NCI-H1105 treated with DMSO at 0.1 percent for 48 hours (cell line): Measurements from ENCODE around the gene NELFCD.
A peak's percentile ranks its signal among the peaks of the same experiment; 100 is the strongest.

Source experiments
- DNase-seq: peaks from one replicate; lab custom pipeline; 2025; lab: John Stamatoyannopoulos, UW

NELFCD gene

GRCh38 chr20:58994390-58995159 is 13.5 kb downstream of the NELFCD start:
- DNase-seq, result no peak

DNA sequence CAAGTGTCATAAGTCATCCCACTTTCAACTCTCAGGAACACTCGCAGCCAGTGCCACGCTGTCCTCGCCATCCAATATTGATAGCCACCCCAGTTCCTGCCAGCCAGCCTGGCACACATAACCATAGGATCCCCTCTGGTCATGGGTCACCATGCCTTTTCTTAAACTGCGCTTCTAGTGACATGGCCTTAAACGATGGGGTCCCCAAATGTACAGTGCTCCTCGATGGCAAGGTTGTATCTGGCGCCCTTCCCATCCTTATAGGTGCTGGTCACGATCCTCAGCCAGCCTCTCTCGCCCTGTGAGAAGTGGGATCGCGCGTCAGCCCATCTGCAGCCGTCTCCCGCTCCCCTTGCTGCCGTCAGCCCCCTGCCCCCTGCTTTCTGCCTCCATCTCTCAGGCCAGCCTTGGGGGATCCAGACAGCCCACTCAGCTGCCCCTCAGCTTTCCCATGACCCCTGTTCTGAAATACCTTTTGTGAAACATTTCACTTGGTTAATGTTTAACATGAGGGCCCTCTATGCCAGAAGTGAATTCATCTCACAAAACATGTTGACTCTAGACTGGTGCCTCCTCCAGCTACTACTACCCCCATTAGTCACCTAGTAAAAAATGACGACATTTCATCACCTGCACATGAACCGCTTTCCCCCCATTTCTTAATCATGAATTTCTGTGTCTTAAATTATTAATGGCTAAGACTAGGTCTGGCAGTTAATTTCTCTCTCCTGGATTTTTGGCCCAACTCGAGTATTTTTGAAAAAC is 14.6 kb downstream of the NELFCD start:
- DNase-seq, result no peak

- no peak for DNase-seq
These were observed 15.2 kb downstream of the NELFCD start for GRCh38 chr20:58996226-58996611.

DNA sequence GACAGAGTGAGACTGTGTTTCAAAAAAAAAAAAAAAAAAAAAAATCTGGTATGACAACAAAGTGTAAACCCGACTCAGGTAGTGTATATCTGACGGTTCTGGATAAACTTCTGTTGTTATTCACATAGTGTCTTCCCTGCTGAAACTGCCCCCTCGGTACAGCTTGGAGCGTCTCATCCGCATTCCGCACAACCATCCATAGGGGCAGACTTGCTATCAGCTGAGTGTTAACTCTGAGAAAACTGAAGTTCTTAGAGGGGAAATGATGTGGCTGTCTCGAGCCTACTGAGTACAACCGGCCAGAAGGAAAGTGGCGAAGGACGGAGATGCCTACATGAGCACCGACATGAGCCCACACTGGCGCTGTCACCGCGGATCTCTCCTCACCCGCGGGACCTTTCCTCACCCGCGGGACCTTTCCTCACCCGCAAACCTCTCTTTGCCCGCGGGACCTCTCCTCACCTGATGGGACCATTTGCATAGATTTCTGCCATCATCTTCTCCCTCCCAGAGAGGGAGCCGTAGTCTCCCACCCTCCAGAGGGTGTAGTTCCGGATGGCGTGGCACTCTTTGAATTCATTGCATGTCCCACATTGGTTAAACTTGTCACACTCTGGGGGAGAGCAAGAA is 16.2 kb downstream of the NELFCD start:
- no peak for DNase-seq

DNA sequence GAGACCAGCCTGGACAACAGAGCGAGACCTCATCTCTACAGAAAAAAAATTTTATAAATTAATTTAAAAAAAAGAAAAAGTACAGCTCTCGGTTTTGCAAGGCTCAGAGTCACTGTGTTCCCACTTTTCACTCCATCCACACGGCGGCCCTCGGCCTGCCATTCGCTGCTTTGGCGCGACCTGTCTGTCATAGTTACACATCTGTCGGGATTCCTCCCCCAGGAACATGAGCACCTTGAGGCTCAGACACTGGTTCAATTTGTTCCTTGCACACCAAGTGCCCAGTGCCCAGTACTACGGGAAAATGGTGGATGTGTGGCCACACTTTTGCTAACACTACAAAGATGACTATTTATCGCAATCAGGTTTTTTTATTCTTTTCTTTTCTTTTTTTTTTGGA is 17.6 kb downstream of the NELFCD start:
- DNase-seq, result no peak

DNA sequence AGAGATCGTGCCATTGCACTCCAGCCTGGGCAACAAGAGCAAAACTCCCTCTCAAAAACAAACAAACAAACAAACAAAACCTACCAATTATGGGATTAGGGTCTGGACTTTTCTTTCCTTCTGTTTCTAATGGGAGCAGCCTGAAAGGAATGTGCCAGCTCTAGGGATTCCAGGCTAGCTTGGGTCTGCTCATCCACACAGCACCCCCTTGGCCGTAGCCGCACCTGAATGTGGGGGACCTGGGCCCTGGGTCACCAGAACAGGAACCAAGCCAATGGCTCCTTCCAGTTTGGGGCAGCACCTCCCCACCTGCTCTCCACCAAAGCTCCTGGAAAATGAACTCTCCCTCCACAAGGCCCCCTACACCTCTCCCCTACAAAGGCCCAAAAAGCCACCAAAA is 19.3 kb downstream of the NELFCD start:
- no peak for DNase-seq

GRCh38 chr20:59001068-59001448 is 20.0 kb downstream of the NELFCD start:
- DNase-seq, result no peak

- DNase-seq, result no peak
These were observed 20.6 kb downstream of the NELFCD start for GRCh38 chr20:59001449-59002171.

- DNase-seq, result no peak
These were observed 21.3 kb downstream of the NELFCD start for GRCh38 chr20:59002388-59002787.

GRCh38 chr20:59002874-59003399 is 21.9 kb downstream of the NELFCD start:
- DNase-seq, result no peak

DNA sequence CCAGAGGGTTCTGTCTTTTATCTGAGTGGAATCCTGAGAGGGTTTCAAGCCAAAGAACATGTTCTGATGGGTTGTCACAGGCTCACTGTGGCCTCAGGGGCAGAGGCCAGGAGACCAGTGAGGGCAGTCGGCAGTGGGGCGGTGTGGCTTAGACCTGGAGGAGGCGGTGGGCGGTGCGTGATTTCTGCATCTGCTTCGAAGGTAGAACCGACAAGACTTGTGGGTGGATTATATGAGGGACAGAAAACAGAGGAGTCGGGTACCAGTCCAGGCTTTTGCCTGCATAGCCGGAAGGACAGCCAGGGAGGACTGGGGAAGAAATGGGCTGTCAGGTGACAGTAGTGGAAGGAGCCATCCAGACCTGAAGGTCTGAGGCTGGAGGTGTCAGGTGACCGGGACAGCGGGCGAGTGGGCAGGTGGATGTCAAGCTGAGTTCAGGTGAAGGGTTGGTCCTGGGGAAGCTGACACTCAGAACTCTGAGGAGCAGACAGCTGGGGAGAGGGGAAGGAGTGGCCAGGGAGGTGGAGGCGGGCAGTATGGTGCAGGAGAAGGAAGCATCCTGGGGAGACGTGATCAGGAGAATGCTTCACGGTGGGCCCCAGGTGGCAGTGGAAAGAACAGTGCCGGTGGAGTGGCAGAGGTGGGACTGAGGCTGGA is 22.9 kb downstream of the NELFCD start:
- no peak for DNase-seq

GRCh38 chr20:59004493-59004762 is 23.4 kb downstream of the NELFCD start:
- no peak for DNase-seq

DNA sequence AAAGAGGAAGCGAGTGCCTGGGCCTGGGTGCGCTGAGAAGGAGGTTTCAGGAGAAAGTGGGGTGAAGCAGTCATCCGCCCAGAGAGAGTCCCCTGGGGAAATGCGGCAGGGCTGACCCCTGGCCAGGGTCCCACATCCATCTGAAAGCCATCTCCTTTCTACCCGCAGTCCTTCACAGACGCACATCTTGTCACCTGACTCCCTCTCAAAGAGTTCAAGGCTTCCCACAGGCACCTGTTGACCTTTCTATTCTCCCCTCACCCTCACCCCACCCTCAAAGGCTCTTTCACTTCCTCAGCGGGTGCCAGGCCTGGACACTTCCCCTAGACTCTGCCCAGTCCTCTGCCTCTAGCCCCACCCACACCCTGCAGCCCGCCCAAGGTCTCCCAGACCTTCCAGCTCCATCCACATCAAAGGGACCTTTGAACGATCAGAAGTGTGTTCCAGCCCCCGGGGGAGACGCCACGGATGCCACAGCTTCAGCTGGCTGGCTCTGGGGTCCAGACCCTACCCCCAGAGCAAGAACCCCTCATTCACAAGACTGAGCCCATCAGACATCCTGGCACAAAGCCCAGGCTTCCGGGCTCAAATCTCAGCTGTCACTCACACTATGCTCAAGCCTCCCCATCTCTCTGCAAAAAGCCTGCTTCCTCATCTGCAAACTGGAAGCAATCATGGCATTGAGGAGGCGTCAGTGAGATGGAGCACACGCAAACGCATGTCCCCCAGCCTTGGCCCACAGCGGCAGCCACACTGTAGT is 23.9 kb downstream of the NELFCD start:
- peak; percentile 14 for DNase-seq

- DNase-seq, result no peak
These were observed 24.6 kb downstream of the NELFCD start for GRCh38 chr20:59005523-59006166.

GRCh38 chr20:59006167-59006863 is 25.3 kb downstream of the NELFCD start:
- no peak for DNase-seq

GRCh38 chr20:59006864-59007664 is 26.0 kb downstream of the NELFCD start, which contains the start of gene CTSZ:
Gene CTSZ (minus strand): TSS chr20:59007254. CDS start chr20:59007128, 126 bp downstream.
- no peak for DNase-seq

DNA sequence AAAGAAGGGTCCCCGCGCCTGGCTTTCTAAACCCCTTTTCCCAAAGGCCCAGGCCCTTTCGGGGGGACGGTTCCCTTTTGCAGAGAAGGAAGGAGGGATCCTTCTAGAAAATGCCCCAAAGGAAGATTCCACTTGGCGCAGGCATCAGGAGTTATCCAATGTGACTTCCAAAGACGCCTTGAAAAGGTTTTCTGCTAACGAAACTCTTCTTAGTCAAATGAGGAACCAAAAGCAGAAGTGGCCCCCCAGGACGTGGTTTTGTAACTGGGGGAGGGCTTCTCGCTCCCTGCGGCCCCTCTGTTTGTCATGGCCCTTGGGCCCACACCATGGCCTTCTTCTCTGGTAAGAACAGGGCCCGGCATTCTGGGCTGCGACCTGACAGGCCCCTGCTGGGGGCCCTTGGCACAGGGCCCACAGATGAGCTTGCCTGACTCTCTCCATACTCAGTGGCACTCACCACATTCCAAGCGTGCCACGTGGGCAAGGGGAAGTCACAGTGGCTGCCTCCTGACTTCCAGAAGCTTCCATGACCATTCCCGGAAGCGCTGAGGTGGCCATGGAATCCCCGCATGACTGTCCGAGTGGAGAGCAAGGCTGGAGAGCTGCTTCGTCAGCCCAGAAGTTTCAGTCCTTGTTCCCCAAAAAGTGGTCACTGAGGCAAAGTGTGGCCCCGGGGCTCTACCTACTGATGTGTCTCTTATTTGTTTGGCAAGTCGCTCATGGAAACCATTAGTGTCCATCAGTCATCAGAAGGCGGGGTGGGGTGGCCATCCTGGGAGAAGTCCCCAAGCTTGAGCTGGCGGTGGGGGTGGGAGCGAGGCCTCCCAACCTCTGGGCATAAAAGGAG is 26.8 kb downstream of the NELFCD start:
- no peak for DNase-seq

DNA sequence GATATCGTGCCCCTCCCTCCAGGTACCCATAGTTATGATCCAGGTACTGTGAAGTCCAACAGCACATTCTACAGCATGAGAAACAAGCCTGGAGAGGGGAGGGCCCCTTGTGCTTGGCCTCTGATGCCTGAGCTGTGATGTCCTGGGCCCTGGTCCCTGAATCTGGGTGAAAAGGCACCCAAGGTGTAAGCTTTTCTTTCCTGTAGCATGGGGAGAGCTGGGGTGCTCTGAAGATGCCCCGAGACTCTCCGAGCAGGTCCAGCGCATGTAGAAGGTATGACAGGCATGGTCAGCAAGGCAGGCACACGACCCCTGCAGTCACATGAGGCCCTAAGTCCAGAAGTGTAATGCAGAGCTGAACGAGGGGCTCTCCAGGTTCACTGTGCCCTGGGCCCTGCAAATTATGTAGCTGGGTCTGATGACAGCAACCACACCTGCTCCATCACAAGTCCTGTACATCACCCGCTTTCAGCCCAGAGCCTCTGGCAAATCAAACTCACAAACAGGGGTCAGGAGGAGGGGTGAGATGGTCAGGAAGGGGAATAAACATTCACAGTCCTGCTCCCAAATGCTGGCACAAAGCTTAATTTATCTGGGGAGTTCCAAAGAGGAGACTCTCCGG is 27.8 kb downstream of the NELFCD start:
- DNase-seq, result no peak
